D341Med (cell line): Measurements from ENCODE around the gene PITPNC1.
"Not testable (repeated sequence)": the region's sequence is repeated elsewhere in the genome, so short reads cannot be mapped to it uniquely, and the experiment has no call there.

Experiments used
- DNase-seq: peaks from one replicate; pipeline ENCODE4 v3.0.0; 2012; ENCODE audit warnings: low spot score

Gene PITPNC1

DNA sequence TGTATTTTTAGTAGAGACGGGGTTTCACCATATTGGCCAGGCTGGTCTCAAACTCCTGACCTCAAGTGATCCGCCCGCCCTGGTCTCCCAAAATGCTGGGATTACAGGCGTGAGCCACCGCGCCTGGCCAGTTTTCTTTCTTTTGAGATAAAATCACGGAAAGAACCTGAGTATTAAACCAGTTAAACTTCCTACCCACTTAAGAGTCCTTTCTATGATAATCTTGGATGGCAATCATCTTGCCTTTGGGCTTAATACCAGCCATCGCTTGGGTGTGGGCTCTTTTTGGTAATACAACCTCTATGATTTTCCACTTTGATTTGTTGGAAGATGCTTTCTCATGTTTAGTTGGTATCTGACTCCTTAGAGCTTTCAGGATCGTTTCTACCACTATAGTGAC is 24.0 kb downstream of the PITPNC1 start:
- no peak for DNase-seq

DNA sequence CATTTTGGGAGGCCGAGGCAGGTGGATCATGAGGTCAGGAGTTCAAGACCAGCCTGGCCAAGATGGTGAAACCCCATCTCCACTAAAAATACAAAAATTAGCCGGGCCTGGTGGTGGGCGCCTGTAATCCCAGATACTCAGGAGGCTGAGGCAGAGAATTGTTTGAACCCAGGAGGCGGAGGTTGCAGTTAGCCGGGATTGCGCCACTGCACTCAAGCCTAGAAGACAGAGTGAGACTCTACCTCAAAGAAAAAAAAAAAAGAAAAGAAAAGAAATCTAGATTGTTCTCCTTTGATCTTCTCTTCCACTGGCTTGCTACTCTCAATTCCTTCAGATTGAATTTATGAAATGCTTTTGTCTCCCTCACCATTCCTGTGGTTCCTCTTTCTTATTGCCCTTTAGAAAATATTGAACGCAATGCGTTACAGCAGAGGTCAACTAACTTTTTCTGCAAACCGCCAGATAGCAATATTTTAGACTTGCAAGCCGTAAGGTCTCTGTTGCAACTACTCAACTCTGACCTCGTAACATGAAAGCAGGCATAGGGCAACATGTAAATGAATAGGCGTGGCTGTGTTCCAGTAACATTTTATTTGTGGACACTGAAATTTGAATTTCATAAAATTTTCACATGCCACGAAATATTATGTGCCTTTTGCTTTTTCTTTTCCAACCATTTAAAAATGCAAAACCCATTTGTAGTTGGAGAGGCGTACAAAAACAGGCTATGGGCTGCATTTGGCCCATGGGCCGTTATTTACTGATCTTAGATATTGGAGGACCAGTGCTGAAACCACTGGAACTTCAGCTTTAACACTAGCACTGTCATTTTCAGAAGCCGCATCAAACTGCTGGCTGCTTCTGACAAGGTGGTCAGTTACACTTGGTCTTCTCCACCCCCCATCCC is 24.8 kb downstream of the PITPNC1 start:
- DNase-seq, result no peak

DNA sequence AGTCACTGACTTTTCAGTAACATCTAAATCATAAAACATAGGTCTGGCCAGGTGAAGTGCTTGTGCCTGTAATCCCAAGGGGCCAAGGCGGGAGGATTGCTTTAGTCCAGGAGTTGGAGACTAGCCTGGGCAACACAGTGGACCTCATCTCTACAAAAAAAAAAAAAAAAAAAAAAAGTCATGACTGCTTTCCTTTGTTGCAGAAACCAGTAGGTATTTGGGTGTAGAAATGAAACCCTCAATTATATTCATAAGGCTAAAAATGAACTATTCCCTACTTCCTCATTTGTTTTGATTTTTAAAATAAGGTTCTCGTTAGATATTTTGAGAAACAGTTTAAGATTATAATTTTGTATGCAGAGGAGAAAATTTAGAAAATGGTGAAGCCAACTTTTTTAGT is 26.0 kb downstream of the PITPNC1 start:
- no peak for DNase-seq

DNA sequence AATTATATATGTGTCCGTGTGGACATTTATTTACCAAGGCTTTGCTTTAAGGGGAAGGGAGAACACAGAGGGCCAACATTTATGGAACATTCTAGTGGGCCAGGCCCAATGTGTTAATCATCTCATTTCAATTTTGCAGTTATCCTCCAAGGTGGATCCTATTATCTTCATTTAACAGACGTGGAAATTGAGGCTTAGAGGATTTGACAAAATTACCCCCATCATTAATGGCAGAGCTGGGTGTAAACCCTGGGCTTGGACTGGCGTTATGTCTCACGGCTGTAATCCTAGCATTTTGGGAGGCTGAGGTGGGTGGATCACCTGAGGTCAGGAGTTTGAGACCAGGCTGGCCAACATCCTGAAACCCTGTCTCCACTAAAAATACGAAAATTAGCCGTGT is 26.4 kb downstream of the PITPNC1 start:
- peak; percentile 60 for DNase-seq

DNA sequence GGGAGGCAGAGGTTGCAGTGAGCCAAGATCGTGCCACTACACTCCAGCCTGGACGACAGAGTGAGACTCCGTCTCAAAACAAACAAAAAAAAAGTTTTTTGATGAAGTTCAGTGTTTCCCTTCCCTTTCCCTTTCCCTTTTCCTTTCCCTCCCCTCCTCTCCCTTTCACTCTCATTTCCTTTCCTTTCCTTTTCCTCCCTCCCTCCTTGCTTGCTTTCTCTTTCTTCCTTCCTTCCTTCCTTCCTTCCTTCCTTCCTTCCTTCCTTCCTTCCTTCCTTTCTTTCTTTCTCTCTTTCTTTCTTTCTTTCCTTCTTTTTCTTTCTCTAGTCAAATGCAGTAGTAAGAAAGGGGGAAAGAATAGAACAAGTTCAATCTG is 31.4 kb downstream of the PITPNC1 start:
- not testable (repeated sequence) for DNase-seq

DNA sequence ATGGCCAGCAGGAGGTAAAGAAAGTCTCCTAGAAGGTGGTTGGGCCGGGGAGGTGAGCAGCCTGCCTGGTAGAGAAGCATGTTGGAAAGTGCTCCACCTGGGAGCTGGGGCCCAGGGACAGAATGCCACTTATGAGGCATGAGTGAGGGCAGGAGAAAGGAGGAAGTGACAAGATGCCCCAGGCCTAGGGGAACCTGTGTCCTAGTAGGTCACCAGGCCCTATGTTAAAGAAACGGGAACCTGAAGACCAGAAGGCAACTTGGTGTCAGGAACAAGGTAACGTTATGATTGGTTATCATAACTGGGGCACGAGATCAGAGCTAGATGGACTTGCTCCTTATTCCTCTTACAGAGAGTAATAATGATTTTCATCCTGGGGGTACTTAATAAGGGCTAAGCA is 34.3 kb downstream of the PITPNC1 start:
- no peak for DNase-seq

DNA sequence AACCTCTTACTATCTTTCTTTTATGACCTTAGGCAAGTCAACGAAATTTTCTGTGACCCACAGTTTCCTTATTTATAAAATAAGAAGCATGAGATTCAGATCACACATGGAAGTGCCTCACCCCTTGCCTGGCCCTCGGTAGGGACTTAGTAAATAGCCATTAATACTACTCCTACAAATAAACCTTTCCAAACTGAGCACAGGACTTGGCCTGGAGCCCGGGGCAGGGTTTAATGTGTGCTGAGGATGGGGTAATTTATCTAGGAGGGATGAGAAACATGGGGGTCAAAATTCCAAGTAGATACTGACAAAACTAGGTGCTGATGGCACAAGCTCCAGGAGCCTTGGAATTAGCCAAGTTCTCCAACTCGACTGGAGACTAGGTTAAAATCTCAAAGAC is 35.0 kb downstream of the PITPNC1 start:
- DNase-seq, result no peak

DNA sequence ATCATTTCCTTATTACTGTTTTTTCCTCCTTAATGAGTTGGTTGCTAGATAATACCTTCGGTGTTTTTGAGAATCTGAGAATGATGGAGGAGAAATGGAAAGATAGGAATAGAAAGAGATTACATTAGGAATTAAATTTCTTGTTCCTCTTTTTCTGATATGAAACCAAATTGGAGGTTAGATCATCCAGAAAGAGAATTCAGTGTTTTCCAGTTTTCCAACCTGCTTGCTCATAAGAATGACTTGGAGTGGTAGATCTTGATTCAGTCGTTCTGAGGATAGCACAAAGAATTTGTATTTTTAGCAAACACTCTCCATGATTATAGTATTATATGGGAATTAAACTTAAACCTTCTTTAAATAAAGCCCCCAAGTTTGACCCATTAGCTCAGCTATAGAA is 35.9 kb downstream of the PITPNC1 start:
- no peak for DNase-seq

DNA sequence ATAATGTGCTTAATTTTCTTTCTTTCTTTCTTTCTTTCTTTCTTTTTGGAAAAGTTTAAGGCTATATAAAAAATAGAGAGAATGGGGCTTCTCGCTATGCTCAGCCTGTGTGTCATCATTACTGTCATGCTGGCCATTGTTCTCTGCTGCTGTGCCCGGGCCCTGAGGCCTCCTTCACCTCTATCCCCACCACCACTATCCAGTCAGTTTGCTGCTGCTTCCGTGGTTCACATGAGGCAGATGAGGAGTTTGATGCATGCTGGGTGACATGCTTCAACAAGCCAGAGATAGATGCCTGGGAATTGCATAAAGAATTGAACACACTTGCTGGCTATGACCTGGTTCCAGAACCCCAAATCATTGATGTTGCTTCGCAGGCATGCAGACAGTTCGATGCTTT is 36.3 kb downstream of the PITPNC1 start:
- no peak for DNase-seq

DNA sequence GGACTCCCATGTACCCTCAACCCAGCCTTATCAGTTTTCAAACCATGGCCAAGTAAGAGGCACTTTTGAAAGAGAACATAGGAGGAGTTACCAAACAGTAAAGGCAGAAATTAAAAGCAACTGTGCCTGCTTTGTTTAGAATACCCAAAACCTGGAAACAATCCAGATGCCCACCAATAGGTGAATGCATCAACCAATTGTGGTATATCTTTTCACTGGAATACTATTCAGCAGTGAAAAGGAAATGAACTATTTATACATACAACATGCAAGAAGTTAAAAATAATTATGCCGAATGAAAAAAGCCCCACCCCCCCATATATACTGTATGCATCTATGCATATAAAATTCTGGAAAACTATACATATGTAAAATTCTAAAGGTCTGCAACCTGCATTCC is 37.0 kb downstream of the PITPNC1 start:
- no peak for DNase-seq

DNA sequence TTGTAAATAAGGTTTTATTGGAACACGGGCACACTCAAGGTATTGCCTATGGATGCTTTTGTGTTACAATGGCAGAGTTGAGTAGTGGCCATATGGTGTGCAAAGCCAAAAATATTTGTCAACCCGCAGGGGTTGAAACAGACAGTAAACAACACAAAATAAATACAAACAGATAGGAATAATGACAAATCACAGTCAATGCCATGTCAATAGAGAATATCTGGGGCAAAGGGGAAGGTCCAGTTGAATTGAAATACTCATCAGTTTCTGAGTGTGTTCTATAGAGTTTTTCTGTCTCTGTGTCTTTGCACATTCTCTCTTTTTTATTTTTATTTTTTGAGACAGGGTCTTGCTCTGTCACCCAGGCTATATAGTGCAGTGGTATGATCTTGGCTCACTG is 37.5 kb downstream of the PITPNC1 start:
- no peak for DNase-seq

DNA sequence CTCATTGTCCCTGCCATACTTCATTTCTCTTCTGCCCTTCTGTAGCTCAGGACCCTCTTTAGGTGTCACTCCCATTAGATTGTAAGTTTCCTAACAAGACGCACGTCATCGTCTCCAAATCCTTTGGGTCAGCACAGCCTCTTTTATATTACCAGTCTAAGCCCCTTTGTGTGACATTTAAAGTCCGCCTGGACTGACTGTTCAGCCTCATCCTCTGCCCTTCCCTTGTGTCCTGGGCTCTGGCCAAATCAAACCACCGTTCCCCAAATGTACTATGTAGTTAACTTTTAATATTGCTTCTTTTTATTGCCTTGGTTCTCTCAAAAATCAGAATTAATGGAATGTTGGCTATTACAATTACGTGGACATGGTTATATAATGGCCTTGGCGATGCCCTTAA is 38.2 kb downstream of the PITPNC1 start:
- DNase-seq, result no peak

DNA sequence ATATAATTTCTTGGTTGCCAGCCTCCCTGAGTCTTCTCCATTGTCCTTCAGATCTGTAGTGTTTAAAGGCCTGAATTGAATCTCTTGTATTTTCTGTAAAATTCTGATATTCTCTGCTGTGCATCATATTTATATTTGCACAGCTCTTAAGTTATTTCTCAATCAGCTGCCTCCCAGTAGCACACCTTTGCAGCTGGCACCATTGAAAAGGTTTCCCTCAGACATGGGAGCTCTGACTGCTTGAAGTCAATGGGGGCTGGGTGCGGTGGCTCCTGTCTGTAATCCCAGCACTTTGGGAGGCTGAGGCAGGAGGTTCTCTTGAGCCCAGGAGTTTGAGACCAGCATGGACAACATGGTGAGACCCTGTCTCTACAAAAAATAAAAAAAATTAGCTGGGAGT is 40.4 kb downstream of the PITPNC1 start:
- no peak for DNase-seq

DNA sequence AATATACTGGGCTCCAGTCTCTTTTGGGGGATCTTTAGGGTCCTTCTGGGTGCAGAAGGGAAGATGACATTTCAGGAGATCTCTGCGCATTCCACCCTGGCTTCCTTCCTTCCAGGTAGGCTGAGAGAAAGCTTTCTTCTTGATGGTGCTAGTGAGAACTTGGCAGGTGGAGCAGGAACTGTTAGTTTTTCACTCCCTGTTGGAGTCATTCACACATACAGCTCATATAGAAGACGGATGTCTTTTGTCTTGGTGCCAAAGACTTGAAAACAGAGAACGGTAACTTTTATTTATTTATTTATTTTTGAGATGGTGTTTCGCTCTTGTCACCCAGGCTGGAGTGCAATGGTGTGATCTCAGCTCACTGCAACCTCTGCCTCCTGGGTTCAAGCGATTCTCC is 43.9 kb downstream of the PITPNC1 start:
- no peak for DNase-seq

DNA sequence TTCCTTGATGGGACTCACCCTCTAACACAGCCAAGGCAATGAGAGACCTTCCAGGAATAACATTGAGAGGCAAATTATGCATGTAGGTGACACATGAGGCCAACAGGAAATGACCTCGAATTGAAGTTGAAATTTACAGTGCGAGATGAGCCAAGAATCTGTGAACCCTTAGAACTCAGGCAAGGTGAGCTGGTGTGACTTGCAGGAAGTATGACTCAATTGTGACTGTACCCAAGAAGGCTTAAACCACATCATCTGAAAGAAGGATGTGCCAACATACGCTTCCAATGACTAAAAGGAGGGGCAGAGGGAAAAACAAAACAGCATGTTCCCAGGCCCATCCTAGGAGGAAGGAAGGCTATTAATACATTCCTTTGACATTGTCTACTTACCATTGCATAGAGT is 44.8 kb downstream of the PITPNC1 start:
- no peak for DNase-seq

DNA sequence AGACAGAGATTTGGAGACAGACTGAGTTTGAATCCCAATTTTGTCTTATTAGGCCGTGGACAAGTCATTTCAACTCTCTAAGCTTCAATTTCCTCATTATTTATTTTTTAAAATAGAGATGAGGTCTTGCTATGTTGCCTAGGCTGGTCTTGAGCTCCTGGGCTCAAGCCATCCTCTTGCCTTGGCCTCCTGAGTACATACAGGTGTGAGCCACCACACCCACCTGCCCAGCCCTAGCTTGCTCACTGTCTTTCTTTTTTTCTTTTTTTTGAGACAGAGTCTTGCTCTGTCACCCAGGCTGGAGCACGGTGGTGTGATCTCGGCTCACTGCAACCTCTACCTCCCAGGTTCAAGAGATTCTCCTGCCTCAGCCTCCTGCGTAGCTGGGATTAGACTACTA is 45.2 kb downstream of the PITPNC1 start:
- DNase-seq, result not testable (repeated sequence)

DNA sequence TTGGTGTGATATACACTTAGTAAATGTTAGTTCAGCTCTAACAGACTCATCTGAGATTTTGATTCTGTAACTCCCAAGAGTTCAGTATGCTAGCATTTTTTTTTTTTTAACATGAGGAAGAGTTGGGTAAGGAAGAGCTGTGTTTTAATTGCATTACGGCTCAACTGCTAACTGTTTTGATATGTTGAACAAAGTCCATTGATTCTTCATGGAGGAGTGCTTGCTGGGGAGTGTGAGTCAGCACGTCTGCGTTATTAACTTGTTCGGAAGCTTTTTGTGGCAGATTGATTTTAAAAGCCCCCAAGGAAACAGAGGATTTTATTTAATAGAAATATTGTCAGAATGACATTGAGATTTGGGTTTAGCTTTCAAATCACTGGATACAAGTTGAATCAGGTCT is 45.8 kb downstream of the PITPNC1 start:
- DNase-seq, result no peak

DNA sequence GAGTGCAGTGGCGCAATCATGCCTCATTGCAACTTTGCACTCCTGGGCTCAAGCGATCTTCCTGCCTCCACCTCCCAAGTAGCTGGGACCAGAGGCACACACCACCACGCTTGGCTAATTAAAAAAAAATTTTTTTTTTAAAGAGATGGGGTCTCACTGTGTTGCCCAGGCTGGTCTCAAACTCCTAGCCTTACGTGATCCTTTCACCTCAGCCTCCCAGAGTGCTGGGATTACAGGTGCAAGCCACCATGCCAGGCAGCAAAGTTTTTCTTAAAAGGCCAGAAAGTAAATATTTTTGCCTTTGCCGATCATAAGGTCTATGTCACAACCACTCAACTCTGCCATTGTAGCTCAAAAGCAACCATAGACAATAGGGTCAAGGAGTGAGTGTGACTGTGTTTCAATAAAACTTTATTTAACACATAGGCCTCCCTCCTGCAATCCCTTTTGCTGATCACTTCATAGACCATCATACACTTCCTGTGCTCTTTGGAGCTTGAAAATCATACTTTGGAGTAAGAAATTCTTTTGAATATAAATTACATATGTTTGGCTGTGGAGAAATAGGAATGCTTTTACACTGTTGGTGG is 48.6 kb downstream of the PITPNC1 start:
- no peak for DNase-seq

DNA sequence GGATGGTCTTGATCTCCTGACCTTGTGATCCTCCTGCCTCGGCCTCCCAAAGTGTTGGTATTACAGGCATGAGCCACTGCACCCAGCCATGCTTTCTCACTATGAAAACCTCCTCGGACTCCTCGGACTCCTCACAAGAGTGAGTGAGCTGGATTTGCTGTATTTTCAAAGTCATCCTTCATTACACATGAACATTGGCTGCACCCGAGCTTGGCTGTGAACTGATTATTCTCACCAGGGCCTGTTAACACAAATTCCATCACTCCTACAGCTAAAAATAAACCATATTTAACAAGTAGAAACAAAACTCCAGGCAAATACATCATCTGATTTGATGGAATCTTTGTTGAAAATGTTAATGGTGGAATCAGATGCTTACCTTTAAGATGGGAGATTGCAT is 50.3 kb downstream of the PITPNC1 start:
- DNase-seq, result no peak

DNA sequence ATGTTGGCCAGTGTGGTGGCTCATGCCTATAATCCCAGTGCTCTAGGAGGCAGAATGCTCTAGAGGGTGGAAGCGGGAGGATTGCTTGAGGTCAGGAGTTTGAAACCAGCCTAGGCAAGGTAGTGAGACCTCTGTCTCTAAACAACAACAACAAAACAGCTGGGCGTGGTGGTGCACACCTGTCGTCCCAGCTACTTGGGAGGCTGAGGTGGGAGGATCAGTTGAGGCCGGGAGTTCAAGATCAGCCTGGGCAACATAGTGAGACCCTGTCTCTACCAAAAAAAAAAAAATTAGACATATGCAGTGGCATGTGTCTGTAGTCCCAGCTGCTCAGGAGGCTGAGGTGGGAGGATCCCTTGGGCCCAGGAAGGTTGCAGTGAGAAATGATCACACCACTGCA is 53.4 kb downstream of the PITPNC1 start:
- not testable (repeated sequence) for DNase-seq

DNA sequence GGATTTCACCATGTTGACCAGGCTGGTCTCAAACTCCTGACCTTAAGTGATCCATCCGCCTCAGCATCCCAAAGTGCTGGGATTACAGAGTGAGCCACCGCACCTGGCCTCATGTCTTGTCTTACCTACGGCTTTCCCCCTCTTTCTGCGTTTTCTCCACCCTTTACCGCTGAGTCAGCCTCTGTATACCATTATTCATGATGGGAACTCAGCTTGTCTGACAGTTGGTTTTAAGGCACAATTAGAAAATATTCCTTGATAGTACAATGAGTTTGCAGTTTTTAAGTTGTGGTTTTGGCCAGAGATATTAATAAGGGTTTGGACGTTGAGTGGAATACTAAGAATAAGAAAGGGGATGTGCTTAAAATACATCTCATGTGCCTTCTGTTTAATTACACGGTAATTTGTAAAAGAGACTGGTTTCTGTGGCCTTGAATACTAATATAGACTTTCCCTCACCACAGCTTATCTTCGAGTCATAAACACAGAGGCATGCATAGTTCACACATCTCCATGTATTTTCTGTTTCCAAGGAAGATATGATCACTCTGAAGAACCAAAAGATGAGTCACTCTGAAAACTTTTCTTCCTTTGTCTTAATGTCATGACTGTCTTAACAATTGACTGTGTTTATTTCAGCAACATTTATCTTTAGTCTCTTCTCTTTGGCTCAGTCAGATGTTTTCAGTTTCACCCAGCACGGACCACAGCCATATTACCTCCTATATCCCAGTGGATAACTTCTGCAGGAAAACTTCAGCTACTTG is 54.4 kb downstream of the PITPNC1 start:
- no peak for DNase-seq

DNA sequence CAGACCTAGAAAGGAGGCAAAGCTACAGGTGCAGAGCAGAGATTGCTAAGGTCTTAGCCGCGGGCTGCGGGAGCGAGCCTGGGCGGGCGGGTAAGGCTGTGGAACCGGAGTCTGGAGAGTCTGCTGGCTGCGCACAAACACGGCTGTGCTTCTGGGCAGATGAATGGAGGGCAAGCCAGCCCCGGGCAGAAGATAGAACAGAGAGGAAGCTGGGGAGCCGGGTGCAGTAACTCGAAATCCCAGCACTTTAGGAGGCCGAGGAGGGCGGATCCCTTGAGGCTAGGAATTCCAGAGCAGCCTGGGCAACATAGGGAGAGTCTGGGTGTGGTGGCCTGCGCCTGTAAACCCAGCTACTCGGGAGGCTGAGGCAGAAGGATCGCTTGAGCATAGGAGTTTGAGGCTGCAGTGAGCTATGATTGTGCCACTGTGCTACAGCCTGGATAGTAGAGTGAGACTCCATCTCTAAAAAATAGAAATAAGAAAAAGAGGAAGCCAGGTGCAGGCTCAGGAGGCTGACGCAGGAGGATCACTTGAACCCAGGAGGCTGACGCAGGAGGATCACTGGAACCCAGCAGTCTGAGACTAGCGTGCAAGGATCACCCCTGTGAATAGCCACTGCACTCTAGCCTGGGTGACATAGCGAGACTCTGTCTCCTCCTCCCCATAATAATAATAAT is 56.3 kb downstream of the PITPNC1 start:
- no peak for DNase-seq
